ENCODE measurements around the gene EFNA4. TPM values are rescaled to one million over a fixed set of nuclear protein-coding genes. Genes with fewer than 3 reads are reported as not detected.

Gene EFNA4
- total RNA-seq, 1 donor from 2014 or later = 11.8 TPM

GRCh38 chr1:155077758-155078445, 14.4 kb downstream of the EFNA4 start:
- peak overlapping the region; percentile 77 for H3K4me2 ChIP-seq (ENCODE audit: low read length)
- no peak overlapping the region for H2AFZ ChIP-seq (ENCODE audit: low read depth, low read length)
- peak overlapping the region; percentile 17 for H3K4me3 ChIP-seq (ENCODE audit: insufficient read depth, low read depth, low read length)
- no peak overlapping the region for H3K4me3 Mint-ChIP-seq (ENCODE audit: unreplicated experiment)
- H3K4me1 ChIP-seq (ENCODE audit: insufficient read depth, low read length) = peaks cover 16% of the 10 kb centered on the region
- FAIRE-seq (no peak), DNase-seq (ENCODE audit: low read depth) (no peak)
- H4K20me1 ChIP-seq (ENCODE audit: insufficient read depth, low read length) = peaks cover 10% of the 10 kb centered on the region
- H3K9me3 Mint-ChIP-seq (ENCODE audit: unreplicated experiment) = no peaks in the 10 kb centered on the region
- H3K36me3 ChIP-seq (ENCODE audit: insufficient read depth, low read length) = no peaks in the 10 kb centered on the region
- H3K9ac ChIP-seq (ENCODE audit: low read length) = no peak overlapping the region
- H3K9me3 ChIP-seq (ENCODE audit: insufficient read depth, low read depth, low read length) = no peaks in the 10 kb centered on the region
- H3K27me3 Mint-ChIP-seq (ENCODE audit: low read depth, unreplicated experiment) = peaks cover 40% of the 10 kb centered on the region
- peaks cover 48% of the 10 kb centered on the region for H3K27me3 ChIP-seq (ENCODE audit: insufficient read depth, low read length)
- H3K27ac Mint-ChIP-seq (ENCODE audit: unreplicated experiment) = no peak overlapping the region
- no peak overlapping the region for H3K27ac ChIP-seq (ENCODE audit: low read depth, low read length)
- H3K36me3 Mint-ChIP-seq (ENCODE audit: low read depth, unreplicated experiment) = peaks cover 2% of the 10 kb centered on the region
- TF ChIP-seq EZH2 (IDR thresholded peaks at IDR 0.05; ENCODE audit: insufficient read depth, low read length) (no peak), CTCF (IDR thresholded peaks at IDR 0.05; ENCODE audit: insufficient read depth, low read depth, low read length) (no peak)
- H3K4me1 Mint-ChIP-seq (ENCODE audit: low read depth, unreplicated experiment) = peaks cover 11% of the 10 kb centered on the region
- H3K79me2 ChIP-seq (ENCODE audit: insufficient read depth, low read length) = no peaks in the 10 kb centered on the region

GRCh38 chr1:155078469-155079209, 15.1 kb downstream of the EFNA4 start, which contains the start of gene EFNA3:
Gene EFNA3 (plus strand): TSS chr1:155078837. CDS start chr1:155078942, 105 bp downstream.
- DNase-seq (ENCODE audit: low read depth) = peak; percentile 10
- H2AFZ ChIP-seq (ENCODE audit: low read depth, low read length) = no peak within 1 kb of the TSS
- Mint-ChIP-seq H3K4me1 (ENCODE audit: low read depth, unreplicated experiment) (peaks cover 11% of the 10 kb centered on the region), H3K9me3 (ENCODE audit: unreplicated experiment) (no peaks in the 10 kb centered on the region), H3K27me3 (ENCODE audit: low read depth, unreplicated experiment) (peaks cover 42% of the 10 kb centered on the region), H3K27ac (ENCODE audit: unreplicated experiment) (peak within 1 kb of the TSS; percentile 55), H3K36me3 (ENCODE audit: low read depth, unreplicated experiment) (peaks cover 2% of the 10 kb centered on the region), H3K4me3 (ENCODE audit: unreplicated experiment) (peak within 1 kb of the TSS; percentile 88)
- no peaks in the 10 kb centered on the region for H3K9me3 ChIP-seq (ENCODE audit: insufficient read depth, low read depth, low read length)
- peaks cover 13% of the 10 kb centered on the region for H4K20me1 ChIP-seq (ENCODE audit: insufficient read depth, low read length)
- H3K36me3 ChIP-seq (ENCODE audit: insufficient read depth, low read length) = no peaks in the 10 kb centered on the region
- H3K9ac ChIP-seq (ENCODE audit: low read length) = no peak within 1 kb of the TSS
- H3K4me2 ChIP-seq (ENCODE audit: low read length) = peak within 1 kb of the TSS; percentile 77
- no peaks in the 10 kb centered on the region for H3K79me2 ChIP-seq (ENCODE audit: insufficient read depth, low read length)
- H3K27me3 ChIP-seq (ENCODE audit: insufficient read depth, low read length) = peaks cover 51% of the 10 kb centered on the region
- H3K27ac ChIP-seq (ENCODE audit: low read depth, low read length) = no peak within 1 kb of the TSS
- peaks cover 16% of the 10 kb centered on the region for H3K4me1 ChIP-seq (ENCODE audit: insufficient read depth, low read length)
- FAIRE-seq = no peak
- peak within 1 kb of the TSS; percentile 17 for H3K4me3 ChIP-seq (ENCODE audit: insufficient read depth, low read depth, low read length)
- no peak for TF ChIP-seq EZH2 (IDR thresholded peaks at IDR 0.05; ENCODE audit: insufficient read depth, low read length)
- TF ChIP-seq CTCF (IDR thresholded peaks at IDR 0.05; ENCODE audit: insufficient read depth, low read depth, low read length) = no peak

GRCh38 chr1:155079210-155079486, 15.6 kb downstream of the EFNA4 start:
- H3K36me3 ChIP-seq (ENCODE audit: insufficient read depth, low read length) = no peaks in the 10 kb centered on the region
- no peak for DNase-seq (ENCODE audit: low read depth)
- peaks cover 13% of the 10 kb centered on the region for H4K20me1 ChIP-seq (ENCODE audit: insufficient read depth, low read length)
- no peak overlapping the region for H3K27ac ChIP-seq (ENCODE audit: low read depth, low read length)
- H3K4me2 ChIP-seq (ENCODE audit: low read length) = peak overlapping the region; percentile 77
- no peaks in the 10 kb centered on the region for H3K79me2 ChIP-seq (ENCODE audit: insufficient read depth, low read length)
- Mint-ChIP-seq H3K27ac (ENCODE audit: unreplicated experiment) (peak overlapping the region; percentile 55), H3K9me3 (ENCODE audit: unreplicated experiment) (no peaks in the 10 kb centered on the region), H3K4me3 (ENCODE audit: unreplicated experiment) (peak overlapping the region; percentile 88), H3K36me3 (ENCODE audit: low read depth, unreplicated experiment) (peaks cover 4% of the 10 kb centered on the region), H3K27me3 (ENCODE audit: low read depth, unreplicated experiment) (peaks cover 48% of the 10 kb centered on the region), H3K4me1 (ENCODE audit: low read depth, unreplicated experiment) (peaks cover 11% of the 10 kb centered on the region)
- FAIRE-seq = no peak
- H3K9me3 ChIP-seq (ENCODE audit: insufficient read depth, low read depth, low read length) = no peaks in the 10 kb centered on the region
- no peak overlapping the region for H2AFZ ChIP-seq (ENCODE audit: low read depth, low read length)
- H3K4me3 ChIP-seq (ENCODE audit: insufficient read depth, low read depth, low read length) = no peak overlapping the region
- TF ChIP-seq EZH2 (IDR thresholded peaks at IDR 0.05; ENCODE audit: insufficient read depth, low read length) = peak; percentile 68
- TF ChIP-seq CTCF (IDR thresholded peaks at IDR 0.05; ENCODE audit: insufficient read depth, low read depth, low read length) = no peak
- H3K4me1 ChIP-seq (ENCODE audit: insufficient read depth, low read length) = peaks cover 17% of the 10 kb centered on the region
- H3K9ac ChIP-seq (ENCODE audit: low read length) = no peak overlapping the region
- H3K27me3 ChIP-seq (ENCODE audit: insufficient read depth, low read length) = peaks cover 51% of the 10 kb centered on the region
